HG02763 (cell line): ENCODE measurements around the gene ABTB2.

Experiments used
- ATAC-seq: cut with Tn5 transposase; IDR thresholded peaks from one replicate; pipeline ENCODE4 v1.9.1; 2021; ENCODE audit warnings: mild to moderate bottlenecking, moderate library complexity; ENCODE audit not compliant: unreplicated experiment

ABTB2 gene

DNA sequence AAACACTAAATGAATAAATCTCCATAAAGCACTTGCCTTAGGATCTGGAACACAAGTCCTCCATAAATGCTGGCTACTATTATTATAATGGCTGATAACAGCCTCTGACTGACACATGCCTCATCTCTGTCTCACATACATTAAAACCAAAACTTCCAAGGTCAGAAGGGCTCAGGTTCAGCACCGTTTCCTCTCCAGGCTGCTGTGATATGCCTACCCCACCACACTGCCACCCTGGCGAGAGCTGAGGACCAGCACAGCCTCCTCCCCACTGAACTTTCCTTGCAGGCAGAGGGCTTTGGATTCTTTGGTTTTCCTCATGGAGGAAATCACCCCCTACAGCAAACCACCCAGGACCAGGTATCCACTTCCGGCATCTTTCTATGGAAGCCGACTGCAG is 112.8 kb downstream of the ABTB2 start:
- ATAC-seq: no peak

GRCh38 chr11:34243600-34244464 is 114.0 kb downstream of the ABTB2 start:
- peak; percentile 66 for ATAC-seq

GRCh38 chr11:34242037-34242625 is 115.7 kb downstream of the ABTB2 start:
- no peak for ATAC-seq

DNA sequence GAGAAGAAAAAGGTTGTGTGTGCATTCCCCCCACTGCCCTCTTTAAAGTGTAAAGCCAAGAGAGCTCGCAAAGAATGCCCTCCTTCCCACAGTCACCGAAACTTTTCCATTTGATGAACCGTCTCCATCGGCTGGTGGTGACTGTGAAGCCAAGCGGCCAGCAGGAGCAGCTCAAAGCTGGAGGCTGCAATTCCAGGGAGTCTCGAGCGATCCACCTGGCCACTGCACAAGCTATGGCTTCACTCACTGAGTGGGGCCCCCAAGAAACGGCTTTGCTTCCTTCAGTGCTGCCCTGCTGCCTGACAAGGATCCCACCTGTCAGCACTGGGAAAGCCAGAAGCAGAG is 117.7 kb downstream of the ABTB2 start:
- no peak for ATAC-seq

- no peak for ATAC-seq
These were observed 118.2 kb downstream of the ABTB2 start for GRCh38 chr11:34239465-34240149.

DNA sequence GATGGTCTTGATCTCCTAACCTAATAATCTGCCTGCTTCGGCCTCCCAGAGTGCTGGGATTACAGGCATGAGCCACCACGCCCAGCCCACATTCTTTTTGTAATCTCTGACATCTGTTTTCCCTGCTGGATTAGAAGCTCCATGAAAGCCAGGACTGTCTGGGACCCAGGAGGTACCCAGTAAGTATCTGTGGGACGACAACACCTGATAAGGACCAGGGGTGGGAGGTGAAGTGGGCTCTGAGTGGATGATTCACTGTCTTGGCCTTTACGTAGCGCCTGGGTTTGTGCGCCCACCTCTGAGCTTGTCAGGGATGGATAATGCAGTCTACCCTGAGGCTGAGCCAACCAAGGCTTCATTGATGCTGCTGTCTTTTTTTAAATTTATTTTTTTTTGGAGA is 118.8 kb downstream of the ABTB2 start:
- ATAC-seq: no peak

- ATAC-seq: no peak
These were observed 119.3 kb downstream of the ABTB2 start for GRCh38 chr11:34238533-34238932.

DNA sequence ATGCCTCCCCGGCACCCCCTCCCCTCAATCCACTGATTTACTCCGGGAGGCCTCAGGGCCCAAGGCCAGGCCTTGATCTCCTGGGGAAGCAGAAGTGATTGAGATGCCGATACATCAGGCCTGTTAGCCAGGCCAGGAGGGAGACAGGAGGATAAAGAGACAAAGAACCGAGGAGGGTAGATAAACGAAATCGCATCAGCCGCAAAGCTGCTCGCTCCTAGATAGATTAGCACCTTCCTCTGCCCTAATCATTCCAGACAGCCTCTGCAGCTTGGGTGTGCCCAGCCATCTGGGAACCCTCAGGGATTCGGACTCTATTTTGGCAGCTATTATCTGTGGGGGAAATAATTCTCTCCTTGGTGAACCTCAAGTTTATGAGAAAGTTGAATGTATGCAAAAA is 121.2 kb downstream of the ABTB2 start:
- ATAC-seq: no peak

DNA sequence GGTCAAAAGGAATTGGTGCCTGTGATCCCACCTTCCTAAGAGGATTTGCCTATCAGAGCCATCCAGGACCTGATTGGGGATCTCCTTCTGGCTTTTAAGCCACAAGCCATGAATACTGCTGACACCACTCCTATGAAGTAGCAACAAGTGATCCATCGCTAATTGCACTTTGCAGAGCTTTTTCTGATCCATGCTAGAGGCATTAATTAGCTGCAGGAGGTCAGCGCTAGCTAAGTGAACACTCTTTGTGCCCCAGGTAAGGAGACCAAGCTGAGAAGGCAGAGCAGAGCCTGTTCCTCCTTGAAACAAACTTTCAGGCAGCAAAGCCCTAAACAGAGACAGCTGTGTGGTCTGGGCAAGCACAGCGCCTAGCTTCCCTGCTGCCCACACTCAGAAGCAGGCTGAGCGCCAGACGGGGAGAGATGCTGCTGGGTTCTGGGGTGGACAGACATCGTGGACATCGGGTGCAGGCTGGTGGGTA is 122.2 kb downstream of the ABTB2 start:
- no peak for ATAC-seq

- ATAC-seq: peak; percentile 30
These were observed 122.6 kb downstream of the ABTB2 start for GRCh38 chr11:34235189-34235588.

- ATAC-seq: peak; percentile 80
These were observed 123.6 kb downstream of the ABTB2 start for GRCh38 chr11:34234086-34234740.

DNA sequence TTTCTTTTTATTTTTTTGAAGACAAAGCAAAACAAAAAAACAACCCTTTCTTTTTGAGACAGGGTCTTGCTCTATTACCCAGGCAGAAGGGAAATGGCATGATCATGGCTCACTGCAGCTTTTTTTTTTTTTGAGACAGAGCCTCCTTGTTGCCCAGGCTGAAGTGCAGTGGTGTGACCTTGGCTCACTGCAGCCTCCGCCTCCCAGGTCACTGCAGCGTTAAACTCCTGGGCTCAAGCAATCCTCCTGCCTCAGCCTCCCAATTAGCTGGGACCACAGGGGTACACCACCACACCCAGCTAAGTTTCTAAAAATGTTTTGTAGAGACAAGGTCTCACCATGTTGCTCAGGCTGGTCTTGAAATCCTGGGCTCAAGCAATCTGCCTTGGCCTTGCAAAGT is 124.6 kb downstream of the ABTB2 start:
- no peak for ATAC-seq

DNA sequence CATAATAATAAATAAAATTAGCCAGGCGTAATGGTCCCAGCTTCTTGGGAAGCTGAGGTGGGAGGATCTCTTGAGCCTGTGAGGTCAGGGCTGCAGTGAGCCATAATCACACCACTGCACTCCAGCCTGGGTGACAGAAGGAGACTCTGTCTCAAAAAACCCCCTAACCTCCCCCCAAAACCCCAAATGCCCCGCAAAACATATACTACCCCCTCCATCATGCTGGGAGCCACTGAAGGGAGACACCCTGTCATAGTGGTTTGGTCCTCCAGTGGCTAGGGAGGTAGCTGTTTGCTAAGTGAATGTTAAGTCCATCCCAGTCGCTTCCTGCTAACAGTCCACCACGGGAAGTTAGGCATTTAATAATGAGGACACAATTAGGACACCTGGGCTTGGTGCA is 125.0 kb downstream of the ABTB2 start:
- no peak for ATAC-seq

- ATAC-seq: no peak
These were observed 131.6 kb downstream of the ABTB2 start for GRCh38 chr11:34226210-34226609.

DNA sequence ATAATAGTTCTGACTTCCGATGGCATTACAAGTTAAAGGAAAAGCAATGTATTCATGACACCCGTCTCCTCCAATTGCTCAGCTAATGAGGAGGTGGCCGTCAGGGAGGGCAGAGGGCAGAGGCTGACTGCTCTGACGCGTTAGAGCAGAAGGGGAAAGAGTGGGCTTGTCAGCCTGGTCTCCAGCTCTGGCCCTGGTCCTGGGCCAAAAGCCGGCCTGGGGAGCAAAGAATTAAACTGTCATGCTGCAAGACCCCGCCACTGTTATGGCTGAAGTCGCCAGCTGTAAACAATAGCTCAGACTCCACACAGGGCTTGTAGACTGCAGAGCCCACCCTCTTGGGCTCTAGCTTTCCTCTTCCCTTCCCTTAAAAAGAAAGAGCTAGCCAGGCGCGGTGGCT is 132.7 kb downstream of the ABTB2 start:
- no peak for ATAC-seq

DNA sequence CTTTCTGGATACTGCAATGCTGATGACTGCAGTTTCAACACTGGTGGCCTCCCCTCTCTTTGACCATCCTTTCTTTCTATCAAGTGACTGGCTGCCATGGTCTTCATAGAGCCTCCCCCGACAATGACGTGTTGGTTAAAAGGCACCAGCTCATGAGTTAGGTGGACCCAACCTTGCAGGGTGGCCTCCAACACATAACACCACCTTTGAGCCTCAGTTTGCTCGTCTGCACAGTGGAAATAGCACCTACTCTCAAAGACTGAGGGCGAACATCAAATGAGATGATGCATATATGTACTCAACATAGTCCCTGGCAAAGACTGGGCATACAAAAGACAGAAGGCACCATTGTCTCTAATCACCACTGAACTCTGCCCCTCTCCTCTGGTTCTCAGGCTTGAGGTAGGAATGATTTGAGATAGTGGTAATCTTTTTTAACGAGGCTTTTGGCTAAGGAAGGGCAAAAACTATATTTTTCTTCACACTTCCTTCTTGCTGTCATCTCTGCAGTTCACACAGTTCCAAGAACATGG is 133.3 kb downstream of the ABTB2 start:
- no peak for ATAC-seq

DNA sequence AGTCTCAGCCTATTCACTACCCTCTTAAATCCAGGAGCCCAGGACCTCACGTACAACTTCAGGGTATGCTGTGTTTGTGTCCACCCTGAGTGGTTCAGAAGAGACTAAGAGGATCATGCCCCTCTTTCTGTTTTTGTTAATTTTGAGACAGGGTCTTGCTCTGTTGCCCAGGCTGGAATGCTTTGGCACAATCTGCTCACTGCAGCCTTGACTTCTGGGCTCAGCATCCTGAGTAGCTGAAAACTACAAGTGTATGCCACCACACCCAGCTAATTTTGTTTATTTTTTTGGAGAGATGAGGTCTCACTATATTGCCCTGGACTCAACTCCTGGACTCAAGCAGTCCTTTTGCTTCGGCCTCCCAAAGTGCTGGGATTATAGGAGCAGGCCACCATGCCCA is 133.9 kb downstream of the ABTB2 start:
- ATAC-seq: no peak

GRCh38 chr11:34223021-34223813 is 134.6 kb downstream of the ABTB2 start:
- no peak for ATAC-seq

GRCh38 chr11:34222030-34222429 is 135.8 kb downstream of the ABTB2 start:
- ATAC-seq: no peak

- no peak for ATAC-seq
These were observed 137.9 kb downstream of the ABTB2 start for GRCh38 chr11:34219941-34220370.
